IPS-18a (cell line): ENCODE measurements around the gene CRYBB3.

ENCODE experiments used
- H3K27ac ChIP-seq: one replicate; pipeline ENCODE4 v1.5.1; 2013; ENCODE audit warnings: low read length
- H3K27me3 ChIP-seq: one replicate; pipeline ENCODE4 v1.6.1; 2013; ENCODE audit warnings: mild to moderate bottlenecking, low read length; ENCODE audit not compliant: control insufficient read depth, insufficient read depth
- H3K36me3 ChIP-seq: one replicate; pipeline ENCODE4 v1.6.1; 2013; ENCODE audit warnings: low read depth, low read length; ENCODE audit not compliant: control insufficient read depth
- H3K4me1 ChIP-seq: one replicate; pipeline ENCODE4 v1.6.1; 2013; ENCODE audit warnings: low read depth, low read length; ENCODE audit not compliant: control insufficient read depth
- H3K4me3 ChIP-seq: one replicate; pipeline ENCODE4 v1.5.1; 2013; ENCODE audit warnings: low read length
- H3K9ac ChIP-seq: one replicate; pipeline ENCODE4 v1.6.1; 2013; ENCODE audit warnings: mild to moderate bottlenecking, low read length, moderate library complexity
- H3K9me3 ChIP-seq: one replicate; pipeline ENCODE4 v1.6.1; 2013; ENCODE audit warnings: low read depth, low read length; ENCODE audit not compliant: control insufficient read depth

CRYBB3 gene

DNA sequence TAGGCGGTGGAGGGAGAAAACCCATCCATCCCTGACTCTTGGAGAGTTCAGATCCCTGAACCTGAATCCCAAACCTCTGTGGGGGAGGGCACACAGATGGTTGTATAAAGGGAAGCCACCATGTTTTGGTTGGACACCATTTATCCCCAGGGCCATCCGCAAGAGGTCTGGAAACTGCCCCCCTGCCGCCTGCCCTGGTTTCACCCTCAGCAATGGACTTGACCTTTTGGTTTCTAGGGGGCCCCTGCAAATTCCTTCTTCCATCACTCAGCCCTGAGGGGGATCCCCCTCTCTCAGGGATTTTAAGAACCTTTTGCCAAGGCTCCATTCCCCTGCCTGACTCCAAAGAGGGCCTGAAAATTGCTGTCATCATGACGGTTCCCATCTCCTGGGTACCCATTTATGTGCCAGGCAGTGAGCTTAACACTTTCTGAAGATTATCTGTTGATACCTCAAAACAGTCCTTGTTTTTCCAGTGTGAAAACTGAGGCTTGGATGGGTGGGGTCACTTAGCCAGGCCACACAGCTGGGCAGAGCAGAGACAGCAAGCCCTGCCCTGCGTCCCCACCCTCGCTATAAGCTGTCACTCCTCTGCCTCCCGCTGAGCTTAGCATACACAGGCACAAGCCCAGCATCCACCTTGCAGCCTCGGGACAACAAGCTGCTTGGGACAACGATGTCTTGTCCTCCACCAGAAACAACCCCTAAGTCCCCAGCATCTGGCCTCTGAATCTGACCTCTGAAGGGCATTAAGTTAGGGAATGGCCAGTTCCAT lies 33.2 kb upstream of the CRYBB3 start:
- H3K36me3 ChIP-seq = no peaks in the 10 kb centered on the region
- no peak overlapping the region for H3K4me3 ChIP-seq

DNA sequence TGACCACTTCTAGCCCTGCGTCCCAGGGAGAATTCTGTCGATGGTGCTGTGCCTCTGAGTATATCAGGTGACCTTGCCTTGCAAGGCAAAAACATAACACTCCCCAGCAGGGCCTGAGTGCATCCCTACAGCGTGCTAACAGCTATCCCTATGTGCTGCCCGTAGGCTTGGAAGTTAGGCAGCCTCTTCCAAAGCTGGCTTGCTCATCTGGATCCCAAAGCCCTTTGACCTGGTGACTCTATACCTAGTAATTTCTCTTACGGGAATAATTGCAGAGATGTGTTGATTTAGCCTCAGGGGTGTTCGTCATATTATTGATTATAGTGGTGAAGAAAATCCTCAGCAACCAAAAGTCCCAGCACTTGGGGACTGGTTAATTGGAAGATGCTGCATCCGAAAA lies 32.6 kb upstream of the CRYBB3 start:
- Histone ChIP-seq H3K27me3 (no peaks in the 10 kb centered on the region), H3K9ac (no peak overlapping the region), H3K27ac (no peak overlapping the region), H3K4me3 (no peak overlapping the region), H3K36me3 (no peaks in the 10 kb centered on the region), H3K4me1 (no peaks in the 10 kb centered on the region), H3K9me3 (no peaks in the 10 kb centered on the region)

More for the DNA sequence above, 33.2 kb upstream of the CRYBB3 start:
- no peak overlapping the region for H3K27ac ChIP-seq
- no peaks in the 10 kb centered on the region for H3K9me3 ChIP-seq
- no peaks in the 10 kb centered on the region for H3K4me1 ChIP-seq
- H3K9ac ChIP-seq = no peak overlapping the region
- no peaks in the 10 kb centered on the region for H3K27me3 ChIP-seq

DNA sequence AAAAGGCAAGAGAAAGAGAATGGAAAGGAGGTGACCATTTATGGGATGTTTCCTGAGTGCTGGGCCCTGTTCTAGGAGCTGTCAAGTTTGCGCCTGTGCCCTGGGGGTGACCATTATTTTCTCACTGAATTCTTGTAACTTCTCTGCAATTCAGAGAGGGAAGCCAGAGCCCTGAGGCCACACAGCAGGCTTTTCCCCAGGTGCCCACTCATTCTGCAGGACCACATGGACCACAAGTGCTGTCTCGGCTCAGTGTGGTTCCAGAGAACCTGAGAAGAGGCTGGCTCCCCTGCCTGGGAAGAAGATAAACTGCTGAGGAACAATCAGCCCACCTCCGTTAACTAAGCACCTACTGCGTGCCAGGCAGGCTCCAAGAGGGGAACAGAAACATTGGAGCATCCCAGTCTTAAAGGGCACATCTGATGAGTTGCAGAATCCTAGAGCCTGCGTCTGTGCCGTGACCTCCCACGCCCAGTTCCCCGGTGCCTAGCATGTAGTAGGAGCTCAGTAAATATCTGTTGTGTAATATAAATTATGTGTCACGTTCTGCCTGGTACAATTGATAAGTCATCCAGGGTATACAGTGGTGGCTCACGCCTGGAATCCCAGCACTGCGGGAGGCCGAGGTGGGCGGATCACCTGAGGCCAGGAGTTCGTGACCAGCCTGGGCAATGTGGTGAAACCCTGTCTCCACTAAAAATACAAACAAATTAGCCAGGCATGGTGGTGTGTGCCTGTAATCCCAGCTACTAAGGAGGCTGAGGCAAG lies 31.6 kb upstream of the CRYBB3 start:
- no peak overlapping the region for H3K4me3 ChIP-seq
- H3K27me3 ChIP-seq = no peaks in the 10 kb centered on the region
- no peaks in the 10 kb centered on the region for H3K9me3 ChIP-seq
- no peaks in the 10 kb centered on the region for H3K36me3 ChIP-seq
- H3K9ac ChIP-seq = no peak overlapping the region
- no peak overlapping the region for H3K27ac ChIP-seq
- H3K4me1 ChIP-seq = no peaks in the 10 kb centered on the region

DNA sequence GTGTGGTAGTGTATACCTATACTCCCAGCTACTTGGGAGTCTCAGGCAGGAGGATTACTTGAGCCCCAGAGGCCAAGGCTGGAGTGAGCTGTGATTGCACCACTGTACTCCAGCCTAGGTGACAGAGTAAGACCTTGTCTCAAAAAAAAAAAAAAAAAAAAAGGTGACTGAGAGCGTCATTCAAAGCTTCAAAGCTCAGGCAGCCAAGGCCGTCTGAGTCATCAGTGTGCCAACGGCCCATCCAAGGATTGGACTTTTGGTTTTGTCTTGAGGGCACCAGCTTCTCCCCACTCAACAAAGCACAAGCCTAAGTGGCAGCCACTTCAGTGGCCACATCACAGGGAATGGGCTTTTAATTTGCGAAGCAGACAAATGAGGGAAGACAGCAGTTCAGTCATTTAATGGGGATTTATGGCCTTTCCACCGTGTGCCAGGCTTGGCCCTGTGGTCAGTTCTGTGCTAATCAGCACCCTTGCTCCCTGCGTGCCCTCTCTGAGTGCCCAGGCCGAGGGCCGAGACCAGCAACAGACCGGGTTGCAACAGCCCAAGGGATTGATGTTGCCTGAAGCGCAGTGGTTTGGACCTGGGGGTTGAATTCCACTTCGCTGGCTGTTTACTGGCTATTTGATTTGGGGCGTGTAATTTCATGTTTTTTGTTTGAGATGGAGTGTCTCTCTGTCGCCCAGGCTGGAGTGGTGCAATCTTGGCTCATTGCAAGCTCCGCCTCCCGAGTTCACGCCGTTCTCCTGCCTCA lies 30.2 kb upstream of the CRYBB3 start:
- H3K27ac ChIP-seq = no peak overlapping the region
- no peaks in the 10 kb centered on the region for H3K4me1 ChIP-seq
- H3K27me3 ChIP-seq = no peaks in the 10 kb centered on the region
- no peaks in the 10 kb centered on the region for H3K36me3 ChIP-seq
- H3K9me3 ChIP-seq = no peaks in the 10 kb centered on the region
- no peak overlapping the region for H3K9ac ChIP-seq
- H3K4me3 ChIP-seq = no peak overlapping the region

DNA sequence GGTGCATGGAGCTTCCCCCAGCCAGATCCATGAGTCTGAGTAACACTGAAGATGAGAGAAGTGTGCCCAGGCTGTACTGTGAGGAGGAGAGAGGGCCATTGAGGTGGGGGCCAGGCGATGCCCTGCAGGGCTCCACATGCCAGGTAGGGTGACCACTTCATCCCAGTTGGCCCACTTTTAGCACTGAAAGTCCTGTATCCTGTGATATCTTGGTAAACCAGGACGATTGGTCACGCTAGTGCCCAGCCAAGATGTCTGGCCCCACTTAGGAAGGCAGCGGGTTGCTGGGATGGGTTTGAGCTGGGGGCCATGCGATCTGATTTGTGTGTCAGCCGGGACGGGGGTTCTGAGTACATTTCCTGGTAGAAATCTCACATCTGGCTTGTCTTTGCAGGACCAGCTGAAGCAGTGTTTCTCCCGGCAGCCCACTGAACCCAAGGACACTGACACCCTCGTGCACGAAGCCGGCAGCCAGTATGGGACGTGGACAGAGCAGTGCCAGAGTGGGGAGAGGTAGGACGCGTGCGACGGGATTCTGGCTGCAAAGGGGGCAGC lies 29.2 kb upstream of the CRYBB3 start:
- Histone ChIP-seq H3K9ac (no peak overlapping the region), H3K27me3 (no peaks in the 10 kb centered on the region), H3K4me3 (no peak overlapping the region), H3K9me3 (no peaks in the 10 kb centered on the region), H3K36me3 (no peaks in the 10 kb centered on the region), H3K4me1 (no peaks in the 10 kb centered on the region), H3K27ac (no peak overlapping the region)

DNA sequence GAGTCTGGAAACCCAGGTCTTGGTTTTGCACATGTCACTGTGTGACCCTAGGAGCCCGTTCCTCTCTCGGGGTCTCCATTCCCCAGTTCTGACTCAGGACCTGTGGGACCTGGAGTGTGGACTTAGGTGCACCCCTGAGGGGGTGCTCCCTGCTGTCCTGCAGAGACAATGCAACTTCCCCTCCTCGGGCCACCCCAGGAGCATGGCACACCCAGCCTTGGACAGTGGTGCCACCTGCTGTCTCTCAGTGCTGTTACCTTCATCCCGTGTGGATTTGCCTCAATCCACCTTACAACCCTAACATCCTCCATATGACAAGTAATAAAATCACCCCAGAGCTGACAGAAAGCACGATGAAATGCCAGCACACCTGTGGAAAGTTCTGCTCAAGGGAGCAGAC lies 27.5 kb upstream of the CRYBB3 start:
- no peaks in the 10 kb centered on the region for H3K4me1 ChIP-seq
- no peaks in the 10 kb centered on the region for H3K9me3 ChIP-seq
- H3K4me3 ChIP-seq = no peak overlapping the region
- H3K9ac ChIP-seq = no peak overlapping the region
- no peak overlapping the region for H3K27ac ChIP-seq
- H3K27me3 ChIP-seq = no peaks in the 10 kb centered on the region
- H3K36me3 ChIP-seq = no peaks in the 10 kb centered on the region

DNA sequence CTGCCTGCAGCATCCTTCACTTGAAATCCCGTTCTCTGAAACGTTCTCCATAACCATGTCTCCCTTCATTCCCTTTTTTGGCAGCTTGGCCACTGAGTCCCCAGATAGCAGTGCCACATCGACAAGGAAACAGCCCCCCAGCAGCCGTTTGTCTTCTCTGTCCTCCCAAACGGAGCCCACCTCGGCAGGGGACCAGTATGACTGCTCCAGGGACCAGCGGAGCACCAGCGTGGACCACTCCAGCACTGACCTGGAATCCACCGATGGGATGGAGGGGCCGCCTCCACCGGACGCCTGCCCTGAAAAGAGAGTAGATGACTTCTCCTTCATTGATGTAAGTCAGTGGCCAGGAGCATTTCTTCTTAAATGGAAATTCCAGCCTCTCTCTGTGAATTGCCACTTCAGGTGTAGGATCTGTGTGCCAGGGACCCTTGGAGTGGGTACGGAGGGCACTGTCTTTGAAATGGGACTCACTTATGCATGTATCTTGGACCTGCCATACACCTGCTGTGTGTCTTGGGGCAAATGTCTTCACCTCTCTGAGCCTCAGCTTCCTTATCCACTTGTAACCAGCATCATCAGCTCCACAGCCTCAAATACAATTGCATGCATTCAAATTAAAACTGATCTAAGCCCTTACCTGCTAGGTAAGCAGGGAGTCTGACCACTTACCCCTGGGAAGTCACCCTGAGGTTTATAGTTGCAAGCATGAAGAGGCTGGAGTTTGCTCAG lies 25.3 kb upstream of the CRYBB3 start:
- Histone ChIP-seq H3K27me3 (no peaks in the 10 kb centered on the region), H3K36me3 (no peaks in the 10 kb centered on the region), H3K9me3 (no peaks in the 10 kb centered on the region), H3K27ac (no peak overlapping the region), H3K9ac (no peak overlapping the region), H3K4me3 (no peak overlapping the region), H3K4me1 (no peaks in the 10 kb centered on the region)

DNA sequence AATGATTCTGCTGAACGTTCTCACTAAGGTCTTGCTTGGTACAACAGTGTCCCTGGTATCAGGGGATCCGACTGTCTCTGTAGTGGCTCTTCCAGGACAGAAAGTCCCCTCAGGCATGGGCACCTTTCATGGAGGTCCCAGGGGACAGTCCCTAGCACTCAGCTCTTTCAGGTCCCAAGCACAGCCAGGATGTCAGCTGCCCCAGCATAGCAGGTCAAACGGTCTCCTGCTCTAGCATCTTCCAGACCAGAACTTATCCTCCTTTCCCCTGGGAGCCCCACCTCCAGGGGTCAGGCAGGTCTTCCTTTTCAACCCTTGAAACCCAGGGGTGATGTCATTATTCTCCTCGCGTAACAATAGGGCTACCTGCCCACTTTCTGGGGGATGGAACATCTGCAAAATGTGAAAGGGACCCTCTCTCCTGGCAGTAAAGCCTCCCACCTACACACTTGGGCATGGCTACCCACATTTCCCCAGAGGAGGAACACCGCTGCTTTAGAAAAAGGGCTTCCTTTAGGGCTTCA lies 24.7 kb upstream of the CRYBB3 start:
- Histone ChIP-seq H3K9ac (no peak overlapping the region), H3K4me3 (no peak overlapping the region), H3K27me3 (no peaks in the 10 kb centered on the region), H3K36me3 (no peaks in the 10 kb centered on the region), H3K4me1 (no peaks in the 10 kb centered on the region), H3K9me3 (no peaks in the 10 kb centered on the region), H3K27ac (no peak overlapping the region)

DNA sequence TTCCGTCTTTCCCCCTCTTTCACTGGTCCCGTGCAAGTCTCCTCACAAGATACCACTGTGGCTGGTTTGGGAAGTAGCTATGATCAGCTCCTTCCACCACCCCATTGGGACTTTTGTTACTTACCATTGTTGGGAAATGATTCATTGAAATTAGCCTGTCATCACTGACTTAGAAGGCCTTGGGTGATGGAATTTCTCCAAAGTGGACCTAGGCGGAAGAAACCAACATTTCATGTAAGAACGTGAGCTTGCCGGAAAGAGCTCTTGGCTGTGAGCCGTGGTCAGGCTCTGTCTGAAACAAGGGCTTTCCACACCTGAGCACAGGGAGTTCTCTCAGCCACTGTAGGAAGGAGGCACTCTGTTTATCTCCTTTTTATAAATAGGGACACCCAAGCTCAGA lies 23.5 kb upstream of the CRYBB3 start:
- Histone ChIP-seq H3K27me3 (no peaks in the 10 kb centered on the region), H3K4me3 (no peak overlapping the region), H3K9ac (no peak overlapping the region), H3K27ac (no peak overlapping the region), H3K4me1 (no peaks in the 10 kb centered on the region), H3K9me3 (no peaks in the 10 kb centered on the region), H3K36me3 (no peaks in the 10 kb centered on the region)

DNA sequence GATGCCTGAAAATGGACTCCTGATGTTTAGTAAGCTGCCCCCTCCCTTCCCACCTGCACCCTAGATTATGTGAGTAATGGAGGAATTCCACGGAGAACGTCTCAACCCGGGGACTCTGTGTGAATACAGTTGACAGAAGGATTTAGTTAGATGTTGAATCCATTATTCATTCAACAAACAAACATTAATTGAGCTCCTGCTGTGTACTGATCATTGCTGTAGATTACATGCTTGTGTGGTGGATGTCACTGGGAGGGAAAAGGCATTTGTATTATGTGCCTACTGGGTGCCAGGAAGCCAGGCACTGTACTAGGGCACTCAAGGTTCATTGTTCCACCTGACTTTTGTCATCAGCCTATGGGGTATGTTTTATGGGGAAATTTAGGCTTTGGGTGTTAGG lies 22.9 kb upstream of the CRYBB3 start:
- H3K27ac ChIP-seq = no peak overlapping the region
- H3K36me3 ChIP-seq = no peaks in the 10 kb centered on the region

DNA sequence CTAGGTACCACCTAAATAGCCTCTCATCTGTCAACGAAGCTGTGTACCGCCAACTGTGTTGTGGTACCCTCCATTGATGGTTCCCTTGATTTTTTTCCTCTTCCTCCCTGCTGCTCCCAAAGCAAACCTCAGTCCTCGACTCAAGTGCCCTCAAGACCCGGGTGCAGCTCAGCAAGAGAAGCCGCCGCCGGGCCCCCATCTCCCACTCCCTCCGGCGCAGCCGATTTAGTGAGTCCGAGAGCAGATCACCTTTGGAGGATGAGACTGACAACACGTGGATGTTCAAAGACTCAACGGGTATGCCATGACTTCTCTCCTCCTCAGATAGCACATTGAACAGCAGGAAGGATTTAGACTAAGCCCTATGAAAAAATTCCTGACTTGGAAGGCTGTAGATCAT lies 22.4 kb upstream of the CRYBB3 start:
- Histone ChIP-seq H3K4me1 (no peaks in the 10 kb centered on the region), H3K27me3 (no peaks in the 10 kb centered on the region), H3K27ac (no peak overlapping the region), H3K36me3 (no peaks in the 10 kb centered on the region), H3K4me3 (no peak overlapping the region), H3K9ac (no peak overlapping the region), H3K9me3 (no peaks in the 10 kb centered on the region)

More for the DNA sequence above, 22.9 kb upstream of the CRYBB3 start:
- no peak overlapping the region for H3K9ac ChIP-seq
- H3K27me3 ChIP-seq = no peaks in the 10 kb centered on the region
- H3K9me3 ChIP-seq = no peaks in the 10 kb centered on the region
- no peak overlapping the region for H3K4me3 ChIP-seq
- H3K4me1 ChIP-seq = no peaks in the 10 kb centered on the region
